K562 (cell line): ENCODE data around the gene SMOC2. TPM values are rescaled to one million over a fixed set of nuclear protein-coding genes. Genes with fewer than 3 reads are reported as not detected.

Experiments used
- ATAC-seq: fragments of 200-7000 bp; cut with Tn5 transposase; 3 replicates; pipeline ENCODE4 v1.9.1; 2020; ENCODE audit warnings: moderate library complexity
- BruUV-seq: library from RNA; stranded (reverse); fragments of 400-500 nt; replicated peaks from 2 replicates; lab custom pipeline; 2021; lab: Mats Ljungman, UMichigan
- CTCF ChIA-PET: fragments of 300-600 bp; formaldehyde crosslinking; extraction: SDS; loops from one replicate; lab custom pipeline; 2021; ENCODE audit warnings: low intra/inter-chr PET ratio; lab: Yijun Ruan, JAX
- POLR2A ChIA-PET: fragments of 300-600, 350-650 bp; sonication (Branson Sonifier 250); formaldehyde crosslinking; extraction: SDS; loops from one replicate; lab custom pipeline; 2021; ENCODE audit warnings: antibody characterized with exemption, inconsistent platforms; lab: Yijun Ruan, JAX
- DNase-seq, 4 experiments: peaks; one replicate each; pipeline versions ENCODE4 v3.0.0 to v3.0.0-alpha.2; 2011 to 2018; ENCODE audit warnings: low spot score in 3 of 4, mixed read lengths in 3 of 4; ENCODE audit errors: extremely low read depth in 1 of 4
- FAIRE-seq: peaks from 2 replicates; lab custom pipeline; 2011; peaks lifted over from hg19 to GRCh38; lab: Jason Lieb, UNC
- H2AFZ ChIP-seq: 2 replicates; pipeline ENCODE4 v1.6.0; 2011; ENCODE audit warnings: low read depth, low read length, control low read depth, inconsistent platforms
- H3K27ac ChIP-seq: fragments of 200-600 bp; 3 replicates; pipeline ENCODE4 v1.8.0; 2011; ENCODE audit warnings: low read depth, mild to moderate bottlenecking, control low read depth, inconsistent platforms, low read length, moderate library complexity, mixed read lengths; ENCODE audit errors: extremely low read depth
- H3K27me3 ChIP-seq, 2 experiments: fragments of 300-600 bp in 1 of 2; 2 replicates in 1 of 2; 3 replicates in 1 of 2; pipeline versions ENCODE4 v1.6.0 to v1.8.0; 2011; ENCODE audit warnings: inconsistent platforms in 2 of 2, low read length in 2 of 2, mild to moderate bottlenecking in 1 of 2, mixed read lengths in 1 of 2, moderate library complexity in 1 of 2; ENCODE audit not compliant: control insufficient read depth in 2 of 2, insufficient read depth in 2 of 2
- H3K36me3 ChIP-seq: fragments of 300-600 bp; 3 replicates; pipeline ENCODE4 v1.8.0; 2011; ENCODE audit warnings: mild to moderate bottlenecking, low read length, inconsistent platforms; ENCODE audit not compliant: control insufficient read depth, insufficient read depth
- H3K4me1 ChIP-seq, 2 experiments: fragments of 200-600 bp in 1 of 2; replicated peaks in 1 of 2; 2 replicates in 1 of 2; 3 replicates in 1 of 2; pipeline versions ENCODE4 v1.5.1 to v1.8.0; 2011; ENCODE audit warnings: inconsistent platforms in 2 of 2, low read length in 2 of 2, mild to moderate bottlenecking in 1 of 2, mixed read lengths in 1 of 2, moderate library complexity in 1 of 2; ENCODE audit not compliant: control insufficient read depth in 2 of 2, insufficient read depth in 2 of 2
- H3K4me2 ChIP-seq: 2 replicates; pipeline ENCODE4 v1.6.1; 2011; ENCODE audit warnings: low read length, control low read depth, inconsistent platforms, mixed read lengths; ENCODE audit not compliant: insufficient read depth
- H3K4me3 ChIP-seq: fragments of 200-600 bp; sonication (generic), shearing (Covaris generic); 2 replicates; pipeline ENCODE4 v1.5.1; 2016; ENCODE audit warnings: control low read depth, inconsistent platforms
- H3K79me2 ChIP-seq: fragments of 200-600 bp; 3 replicates; pipeline ENCODE4 v1.8.0; 2011; ENCODE audit warnings: low read length, inconsistent platforms; ENCODE audit not compliant: control insufficient read depth, insufficient read depth
- H3K9ac ChIP-seq, 2 experiments: 2 replicates each; pipeline versions ENCODE4 v1.6.0 to v1.6.1; 2011; ENCODE audit warnings: low read depth in 2 of 2, low read length in 2 of 2, control low read depth in 1 of 2, inconsistent platforms in 1 of 2, mild to moderate bottlenecking in 1 of 2, mixed read lengths in 1 of 2; ENCODE audit not compliant: insufficient read depth in 1 of 2
- H3K9me1 ChIP-seq: one replicate; pipeline ENCODE4 v1.6.0; 2011; ENCODE audit warnings: inconsistent platforms, mild to moderate bottlenecking, low read length, moderate library complexity; ENCODE audit not compliant: control insufficient read depth, insufficient read depth
- H3K9me3 ChIP-seq: replicated peaks from 2 replicates; pipeline ENCODE4 v1.5.1; 2011; ENCODE audit warnings: low read depth, low read length, inconsistent platforms; ENCODE audit not compliant: control insufficient read depth, insufficient read depth
- H4K20me1 ChIP-seq: replicated peaks from 2 replicates; pipeline ENCODE4 v1.6.1; 2011; ENCODE audit warnings: low read length, inconsistent platforms, mixed read lengths; ENCODE audit not compliant: control insufficient read depth, insufficient read depth
- CREM ChIP-seq: IDR thresholded peaks from 2 replicates; pipeline ENCODE4 v1.6.1; 2014; ENCODE audit warnings: antibody characterized with exemption, low read depth
- E2F6 ChIP-seq, 2 experiments: IDR thresholded peaks; 2 replicates each; pipeline ENCODE4 v1.6.1; 2011; ENCODE audit warnings: borderline replicate concordance in 1 of 2, control low read depth in 1 of 2, low read depth in 1 of 2, low read length in 1 of 2, mild to moderate bottlenecking in 1 of 2, mixed read lengths in 1 of 2, moderate library complexity in 1 of 2; ENCODE audit not compliant: insufficient read depth in 1 of 2, insufficient read length in 1 of 2, poor library complexity in 1 of 2, severe bottlenecking in 1 of 2; ENCODE audit errors: extremely low read depth in 1 of 2
- FOXK1 ChIP-seq: sonication (generic); formaldehyde crosslinking; IDR thresholded peaks from 2 replicates; pipeline ENCODE4 v1.8.0; 2022; ENCODE audit warnings: missing genetic modification reagents, mild to moderate bottlenecking, borderline replicate concordance
- SMARCC2 ChIP-seq: fragments of 450-650 bp; IDR thresholded peaks from 2 replicates; pipeline ENCODE4 v1.6.1; 2017; ENCODE audit warnings: antibody characterized with exemption, moderate library complexity, mild to moderate bottlenecking, low read depth
- ZHX1 ChIP-seq: fragments of 150-350 bp; conservative IDR thresholded peaks from 2 replicates; pipeline ENCODE4 v1.6.1; 2014; ENCODE audit warnings: low read length
- WGBS: fragments of 100-300 bp; shearing (Covaris generic); methylation state at CpG from one replicate; pipeline ENCODE4 v1.1.6; 2016; ENCODE audit warnings: low coverage, mixed read lengths; ENCODE audit not compliant: insufficient coverage; ENCODE audit errors: missing lambda C conversion rate; 5-methylcytosine and 5-hydroxymethylcytosine counted together
- in situ Hi-C: fragments of 300-500 bp; cut with MboI; formaldehyde crosslinking; loops from 4 replicates; pipeline ENCODE4 v1.15.0; 2018; ENCODE audit warnings: inconsistent platforms, mixed read lengths
- intact Hi-C: fragments of 100-400 bp; cut with micrococcal nuclease; formaldehyde crosslinking; loops from 2 replicates; pipeline ENCODE4 v1.14.2; 2022
- polyA plus RNA-seq, 8 experiments: library from polyadenylated mRNA; depleted of rRNA in 4 of 8; stranded (reverse) in 5 of 8; unstranded in 3 of 8; fragments of >200 nt; fragmentation: Nextera tagmentation in 2 of 8; fragmentation: Illumina TruSeq in 1 of 8; extraction: Ambion mirVana in 2 of 8; extraction: Trizol in 1 of 8; gene quantifications; 2 replicates each; pipeline versions ENCODE4 v1.2.1 to v1.2.3, GENCODE V29; 2011 to 2014; ENCODE audit warnings: inconsistent platforms in 1 of 8, missing spikeins in 1 of 8
- total RNA-seq, 7 experiments: library from RNA; depleted of rRNA in 6 of 7; stranded (reverse); fragments of >200 nt in 6 of 7; fragmentation: Illumina TruSeq in 2 of 7; extraction: Trizol in 2 of 7; gene quantifications; 2 replicates each; pipeline versions ENCODE4 v1.2.1 to v1.2.3, GENCODE V29; 2011 to 2021; ENCODE audit warnings: low replicate concordance in 1 of 7
- TF ChIP-seq, protein P1 (sequence below): fragments of 250-450 bp; sonication (Bioruptor Pico); IDR thresholded peaks from 2 replicates; pipeline ENCODE4 v1.5.0; 2021; ENCODE audit warnings: mild to moderate bottlenecking, borderline replicate concordance

Gene SMOC2
- total and polyA plus RNA-seq, 9 of the 15 experiments (the other 6 are each of a cell fraction or from before 2014, with no cell fraction given) = 0.45 to 2.3 (median 1.1) TPM

GRCh38 chr6:168664956-168665355, 224.0 kb downstream of the SMOC2 start (continued):
- no peak for TF ChIP-seq ZHX1
- no peak for TF ChIP-seq CREM
- TF ChIP-seq, protein P1, sequence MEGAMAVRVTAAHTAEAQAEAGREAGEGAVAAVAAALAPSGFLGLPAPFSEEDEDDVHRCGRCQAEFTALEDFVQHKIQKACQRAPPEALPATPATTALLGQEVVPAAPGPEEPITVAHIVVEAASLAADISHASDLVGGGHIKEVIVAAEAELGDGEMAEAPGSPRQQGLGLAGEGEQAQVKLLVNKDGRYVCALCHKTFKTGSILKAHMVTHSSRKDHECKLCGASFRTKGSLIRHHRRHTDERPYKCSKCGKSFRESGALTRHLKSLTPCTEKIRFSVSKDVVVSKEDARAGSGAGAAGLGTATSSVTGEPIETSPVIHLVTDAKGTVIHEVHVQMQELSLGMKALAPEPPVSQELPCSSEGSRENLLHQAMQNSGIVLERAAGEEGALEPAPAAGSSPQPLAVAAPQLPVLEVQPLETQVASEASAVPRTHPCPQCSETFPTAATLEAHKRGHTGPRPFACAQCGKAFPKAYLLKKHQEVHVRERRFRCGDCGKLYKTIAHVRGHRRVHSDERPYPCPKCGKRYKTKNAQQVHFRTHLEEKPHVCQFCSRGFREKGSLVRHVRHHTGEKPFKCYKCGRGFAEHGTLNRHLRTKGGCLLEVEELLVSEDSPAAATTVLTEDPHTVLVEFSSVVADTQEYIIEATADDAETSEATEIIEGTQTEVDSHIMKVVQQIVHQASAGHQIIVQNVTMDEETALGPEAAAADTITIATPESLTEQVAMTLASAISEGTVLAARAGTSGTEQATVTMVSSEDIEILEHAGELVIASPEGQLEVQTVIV (CRISPR knock-in tag) = no peak
- no peak for TF ChIP-seq FOXK1

GRCh38 chr6:168666170-168666569, 225.2 kb downstream of the SMOC2 start:
- H3K36me3 ChIP-seq = no peaks in the 10 kb centered on the region
- no peak overlapping the region for H2AFZ ChIP-seq
- WGBS = 7% methylated on average over 3 of the region's 3 CpGs
- intact Hi-C loops = no loop called here
- no peaks in the 10 kb centered on the region for H4K20me1 ChIP-seq
- no peaks in the 10 kb centered on the region for H3K79me2 ChIP-seq
- FAIRE-seq = no peak
- no peak overlapping the region for H3K4me2 ChIP-seq
- no peak for DNase-seq
- no peaks in the 10 kb centered on the region for H3K9me1 ChIP-seq
- BruUV-seq = no TSS peak
- H3K27me3 ChIP-seq = peaks cover 0 to 24% of the 10 kb centered on the region in 2 experiments; a peak in 2 of 5 replicates
- H3K9ac ChIP-seq = no peak overlapping the region
- H3K4me3 ChIP-seq = no peak overlapping the region
- ChIA-PET CTCF (no interaction called here), POLR2A (interaction anchor here (1.3 kb wide), 1 partner anchor 17 kb away, joined by 4 read pairs; no protein-coding TSS in a partner anchor)
- in situ Hi-C loops = no loop called here
- peaks cover 0 to 4% of the 10 kb centered on the region in 2 experiments; a peak in 1 of 5 replicates for H3K4me1 ChIP-seq
- no peaks in the 10 kb centered on the region for H3K9me3 ChIP-seq
- no peak for TF ChIP-seq E2F6 (IDR thresholded peaks at IDR 0.05; ENCODE audit: borderline replicate concordance in 1 of 2, extremely low read depth in 1 of 2, insufficient read depth in 1 of 2, insufficient read length in 1 of 2, low read depth in 1 of 2, low read length in 1 of 2, poor library complexity in 1 of 2, severe bottlenecking in 1 of 2)
- TF ChIP-seq SMARCC2 = no peak
- H3K27ac ChIP-seq = no peak overlapping the region
- no peak for ATAC-seq
